GM23338 (cell line): ENCODE measurements around the gene TMEM150A. TPM values are rescaled to one million over a fixed set of nuclear protein-coding genes. Genes with fewer than 3 reads are reported as not detected.

Experiments used
- ATAC-seq: fragments of 200-7000 bp; cut with Tn5 transposase; 3 replicates; pipeline ENCODE4 v1.9.1; 2020
- DNase-seq: peaks from one replicate; pipeline ENCODE4 v3.0.0-alpha.2; 2015; ENCODE audit warnings: low spot score
- H2AFZ ChIP-seq: fragments of 200-600 bp; sonication (generic); 2 replicates; pipeline ENCODE4 v1.8.0; 2016; ENCODE audit warnings: antibody characterized with exemption, mild to moderate bottlenecking, moderate library complexity
- H3F3A ChIP-seq: fragments of 200-600 bp; sonication (generic); replicated peaks from 2 replicates; pipeline ENCODE4 v1.8.0; 2017; ENCODE audit warnings: antibody characterized with exemption, mixed run types, low read depth
- H3K27ac ChIP-seq: fragments of 200-600 bp; sonication (generic); 2 replicates; pipeline ENCODE4 v1.6.1; 2016; ENCODE audit warnings: low read depth
- H3K27me3 ChIP-seq: fragments of 200-600 bp; sonication (generic); 2 replicates; pipeline ENCODE4 v1.8.0; 2016; ENCODE audit warnings: mild to moderate bottlenecking, mixed run types, moderate library complexity; ENCODE audit not compliant: insufficient read depth
- H3K36me3 ChIP-seq: fragments of 200-600 bp; sonication (generic); 2 replicates; pipeline ENCODE4 v1.8.0; 2016; ENCODE audit warnings: mild to moderate bottlenecking; ENCODE audit not compliant: insufficient read depth
- H3K4me1 ChIP-seq: fragments of 200-600 bp; sonication (generic); 2 replicates; pipeline ENCODE4 v1.8.0; 2016; ENCODE audit warnings: mild to moderate bottlenecking, moderate library complexity; ENCODE audit not compliant: insufficient read depth
- H3K4me2 ChIP-seq: fragments of 200-600 bp; sonication (generic); 2 replicates; pipeline ENCODE4 v1.7.1; 2017; ENCODE audit warnings: mixed run types
- H3K4me3 ChIP-seq: fragments of 200-600 bp; sonication (generic); 2 replicates; pipeline ENCODE4 v1.6.1; 2016; ENCODE audit warnings: mixed run types
- H3K79me2 ChIP-seq: fragments of 200-600 bp; sonication (generic); replicated peaks from 2 replicates; pipeline ENCODE4 v1.8.0; 2017; ENCODE audit warnings: mild to moderate bottlenecking; ENCODE audit not compliant: insufficient read depth
- H3K9me2 ChIP-seq: fragments of 200-600 bp; sonication (generic); 2 replicates; pipeline ENCODE4 v1.8.0; 2017; ENCODE audit not compliant: insufficient read depth
- H4K20me1 ChIP-seq: fragments of 200-600 bp; sonication (generic); replicated peaks from 2 replicates; pipeline ENCODE4 v1.8.0; 2017; ENCODE audit warnings: mild to moderate bottlenecking; ENCODE audit not compliant: insufficient read depth
- H3K27ac Mint-ChIP-seq: 2 replicates; pipeline ENCODE4 v1.8.0; 2020; ENCODE audit warnings: inconsistent platforms, mild to moderate bottlenecking, moderate library complexity, mixed read lengths
- H3K27me3 Mint-ChIP-seq: 3 replicates; pipeline ENCODE4 v1.8.0; 2022; ENCODE audit warnings: low read depth, mild to moderate bottlenecking, moderate library complexity, mixed read lengths, inconsistent platforms; ENCODE audit not compliant: insufficient read depth, poor library complexity
- H3K36me3 Mint-ChIP-seq: 3 replicates; pipeline ENCODE4 v1.8.0; 2021; ENCODE audit warnings: low read depth, mild to moderate bottlenecking, inconsistent platforms, moderate library complexity, mixed read lengths
- H3K4me1 Mint-ChIP-seq: 3 replicates; pipeline ENCODE4 v1.8.0; 2020; ENCODE audit warnings: mild to moderate bottlenecking, inconsistent platforms, mixed read lengths
- H3K4me3 Mint-ChIP-seq: 3 replicates; pipeline ENCODE4 v1.8.0; 2021; ENCODE audit warnings: moderate library complexity, mild to moderate bottlenecking, inconsistent platforms, mixed read lengths
- H3K9me3 Mint-ChIP-seq: 3 replicates; pipeline ENCODE4 v1.8.0; 2020; ENCODE audit warnings: moderate library complexity, mild to moderate bottlenecking, inconsistent platforms, mixed read lengths
- CREB1 ChIP-seq: fragments of 250-450 bp; sonication (Bioruptor Pico); IDR thresholded peaks from 2 replicates; pipeline ENCODE4 v1.5.0; 2020; ENCODE audit warnings: low read depth, mild to moderate bottlenecking, moderate library complexity
- EZH2 ChIP-seq: fragments of 200-600 bp; sonication (generic); IDR thresholded peaks from one replicate; pipeline ENCODE4 v1.8.0; 2017; ENCODE audit warnings: antibody characterized with exemption, mild to moderate bottlenecking, low read depth; ENCODE audit not compliant: unreplicated experiment
- EZH2phosphoT487 ChIP-seq: fragments of 200-600 bp; sonication (generic); IDR thresholded peaks from one replicate; pipeline ENCODE4 v1.8.1; 2018; ENCODE audit warnings: antibody characterized with exemption; ENCODE audit not compliant: unreplicated experiment
- JUNB ChIP-seq: IDR thresholded peaks from one replicate; pipeline ENCODE4 v1.6.1; 2016; ENCODE audit warnings: antibody characterized with exemption; ENCODE audit not compliant: unreplicated experiment
- POLR2AphosphoS5 ChIP-seq: IDR thresholded peaks from 2 replicates; pipeline ENCODE4 v1.6.1; 2016; ENCODE audit warnings: antibody characterized with exemption, low read depth
- polyA plus RNA-seq: library from polyadenylated mRNA; unstranded; fragments of >200 nt; fragmentation: Nextera tagmentation; extraction: Ambion mirVana; gene quantifications from 2 replicates; pipeline ENCODE4 v1.2.1, GENCODE V29; 2016
- small RNA-seq: library from RNA; depleted of rRNA; stranded (forward); fragments of <200 nt; gene quantifications from one replicate; pipeline ENCODE3, GENCODE V24; 2014; ENCODE audit warnings: low replicate concordance
- total RNA-seq: library from RNA; depleted of rRNA; stranded (reverse); fragments of >200 nt; shearing (Covaris generic); gene quantifications from 2 replicates; pipeline ENCODE4 v1.2.3, GENCODE V29; 2014; rRNA removed

TMEM150A gene
- total and polyA plus RNA-seq, 2 experiments from 2014 or later = 16.4 to 27.9 TPM

- no peaks in the 10 kb centered on the region for H3K79me2 ChIP-seq
- DNase-seq (no peak), ATAC-seq (no peak)
- Mint-ChIP-seq H3K4me3 (no peak overlapping the region), H3K27me3 (peaks cover 18% of the 10 kb centered on the region), H3K4me1 (peaks cover 15% of the 10 kb centered on the region; the same call in 2 of the 3 replicates), H3K36me3 (peaks cover 78% of the 10 kb centered on the region), H3K27ac (no peak overlapping the region), H3K9me3 (no peaks in the 10 kb centered on the region; the same call in 2 of the 3 replicates)
- H4K20me1 ChIP-seq = no peaks in the 10 kb centered on the region
- H3K9me2 ChIP-seq = no peaks in the 10 kb centered on the region
- H3F3A ChIP-seq = peaks cover 39% of the 10 kb centered on the region
- no peak overlapping the region; the same call in 1 of the 2 replicates for H3K27ac ChIP-seq
- H3K27me3 ChIP-seq = no peaks in the 10 kb centered on the region
- peaks cover 46% of the 10 kb centered on the region for H3K36me3 ChIP-seq
- H3K4me3 ChIP-seq = no peak overlapping the region
- no peak overlapping the region for H2AFZ ChIP-seq
- TF ChIP-seq POLR2AphosphoS5 = no peak
- no peak for TF ChIP-seq JUNB
- TF ChIP-seq EZH2phosphoT487 = no peak
- no peak for TF ChIP-seq CREB1 (CRISPR knock-in tag)
- TF ChIP-seq EZH2 = no peak
- no peaks in the 10 kb centered on the region for H3K4me1 ChIP-seq
- H3K4me2 ChIP-seq = no peak overlapping the region
Observed at GRCh38 chr2:85548608-85548900, 53.9 kb downstream of the TMEM150A start.

Small RNA genes lying within 50 kb of the gene (small RNA-seq; reads per million reads assigned to genes)
- not detected for gene RN7SL126P

Other genes with a start within 250 kb of the TMEM150A start
- gene RETSAT, start 248.2 kb downstream of the TMEM150A start, total RNA-seq = 12.5 and 16.4 TPM in 2 replicates
- gene RETSAT, start 248.2 kb downstream of the TMEM150A start, polyA plus RNA-seq = 2.3 and 2.6 TPM in 2 replicates
- 7.1 and 8.9 TPM in 2 replicates for gene ELMOD3, start 247.9 kb downstream of the TMEM150A start, total RNA-seq
- gene ELMOD3, start 247.9 kb downstream of the TMEM150A start, polyA plus RNA-seq = 5.9 and 8.6 TPM in 2 replicates
- 75.2 and 88.7 TPM in 2 replicates for gene CAPG, start 192.3 kb downstream of the TMEM150A start, total RNA-seq
- 104 and 115 TPM in 2 replicates for gene CAPG, start 192.3 kb downstream of the TMEM150A start, polyA plus RNA-seq
- not detected in 2 replicates for gene SH2D6, start 184.0 kb downstream of the TMEM150A start, total RNA-seq
- 0.26 and 0.37 TPM in 2 replicates for gene SH2D6, start 184.0 kb downstream of the TMEM150A start, polyA plus RNA-seq
- 206 and 232 TPM in 2 replicates for gene MAT2A, start 63.5 kb downstream of the TMEM150A start, total RNA-seq
- gene MAT2A, start 63.5 kb downstream of the TMEM150A start, polyA plus RNA-seq = 74.4 and 105 TPM in 2 replicates
- 30.8 and 36.2 TPM in 2 replicates for gene GGCX, start 41.2 kb downstream of the TMEM150A start, total RNA-seq
- 14.4 and 15.3 TPM in 2 replicates for gene GGCX, start 41.2 kb downstream of the TMEM150A start, polyA plus RNA-seq
- 16.3 and 17.4 TPM in 2 replicates for gene VAMP8, start 25.1 kb downstream of the TMEM150A start, total RNA-seq
- gene VAMP8, start 25.1 kb downstream of the TMEM150A start, polyA plus RNA-seq = 71.7 and 73.0 TPM in 2 replicates
- gene VAMP5, start 18.3 kb downstream of the TMEM150A start, total RNA-seq = 0.87 and 2.6 TPM in 2 replicates
- 5.5 and 7.8 TPM in 2 replicates for gene VAMP5, start 18.3 kb downstream of the TMEM150A start, polyA plus RNA-seq
- gene RNF181, start 7.0 kb downstream of the TMEM150A start, total RNA-seq = 114 and 145 TPM in 2 replicates
- gene RNF181, start 7.0 kb downstream of the TMEM150A start, polyA plus RNA-seq = 260 and 276 TPM in 2 replicates
- gene C2orf68, start 9.4 kb upstream of the TMEM150A start, total RNA-seq = 26.8 and 32.4 TPM in 2 replicates
- 76.4 and 81.2 TPM in 2 replicates for gene C2orf68, start 9.4 kb upstream of the TMEM150A start, polyA plus RNA-seq
- gene USP39, start 13.5 kb upstream of the TMEM150A start, total RNA-seq = 103 and 111 TPM in 2 replicates
- 60.8 and 63.3 TPM in 2 replicates for gene USP39, start 13.5 kb upstream of the TMEM150A start, polyA plus RNA-seq
- gene SFTPB, start 65.5 kb upstream of the TMEM150A start, total RNA-seq = not detected in 2 replicates
- gene SFTPB, start 65.5 kb upstream of the TMEM150A start, polyA plus RNA-seq = 0.06 TPM in 1 of 2 replicates, not detected in the other
- gene GNLY, start 91.7 kb upstream of the TMEM150A start, total RNA-seq = not detected in 2 replicates
- not detected in 2 replicates for gene GNLY, start 91.7 kb upstream of the TMEM150A start, polyA plus RNA-seq
- 0.62 and 0.97 TPM in 2 replicates for gene ATOH8, start 151.3 kb upstream of the TMEM150A start, total RNA-seq
- 0.11 and 0.45 TPM in 2 replicates for gene ATOH8, start 151.3 kb upstream of the TMEM150A start, polyA plus RNA-seq